ENCODE measurements around the gene TRUB1.
A peak's percentile ranks its signal among the peaks of the same experiment; 100 is the strongest.

TRUB1 gene

GRCh38 chr10:115005771-115006170, 67.8 kb downstream of the TRUB1 start:
- H3K9ac ChIP-seq (ENCODE audit: low read length) = no peak overlapping the region
- no peak overlapping the region for H3K4me3 ChIP-seq (ENCODE audit: low read length)
- H3K4me2 ChIP-seq (ENCODE audit: low read length) = no peak overlapping the region
- TF ChIP-seq EZH2phosphoT487 (IDR thresholded peaks at IDR 0.05; ENCODE audit: low read depth) (no peak), CTCF (IDR thresholded peaks at IDR 0.05; ENCODE audit: low read depth, low read length) (no peak)
- no peak overlapping the region for H3K27ac ChIP-seq (ENCODE audit: low read length)
- H3K27me3 ChIP-seq (ENCODE audit: low read depth, low read length) = no peaks in the 10 kb centered on the region
- H2AFZ ChIP-seq (ENCODE audit: low read depth, low read length) = no peak overlapping the region
- no peaks in the 10 kb centered on the region for H3K36me3 ChIP-seq (replicated peaks; ENCODE audit: low read depth, low read length)
- no peaks in the 10 kb centered on the region for H3K9me3 ChIP-seq (ENCODE audit: insufficient read depth, low read length)
- peaks cover 19% of the 10 kb centered on the region for H3K4me1 ChIP-seq (ENCODE audit: low read length)
- H4K20me1 ChIP-seq (ENCODE audit: insufficient read depth, low read length) = no peaks in the 10 kb centered on the region
- no peaks in the 10 kb centered on the region for H3K79me2 ChIP-seq (ENCODE audit: low read length)

- no peak overlapping the region for H2AFZ ChIP-seq (ENCODE audit: low read depth, low read length)
These were observed 80.4 kb downstream of the TRUB1 start for GRCh38 chr10:115018185-115018931.

GRCh38 chr10:115020449-115020848, 82.5 kb downstream of the TRUB1 start:
- Histone ChIP-seq H3K4me1 (ENCODE audit: low read length) (peaks cover 17% of the 10 kb centered on the region), H4K20me1 (ENCODE audit: insufficient read depth, low read length) (no peaks in the 10 kb centered on the region), H2AFZ (ENCODE audit: low read depth, low read length) (no peak overlapping the region), H3K27me3 (ENCODE audit: low read depth, low read length) (no peaks in the 10 kb centered on the region), H3K79me2 (ENCODE audit: low read length) (no peaks in the 10 kb centered on the region), H3K9ac (ENCODE audit: low read length) (no peak overlapping the region), H3K27ac (ENCODE audit: low read length) (no peak overlapping the region), H3K9me3 (ENCODE audit: insufficient read depth, low read length) (no peaks in the 10 kb centered on the region), H3K36me3 (replicated peaks; ENCODE audit: low read depth, low read length) (no peaks in the 10 kb centered on the region), H3K4me3 (ENCODE audit: low read length) (no peak overlapping the region), H3K4me2 (ENCODE audit: low read length) (no peak overlapping the region)
- no peak for TF ChIP-seq EZH2phosphoT487 (IDR thresholded peaks at IDR 0.05; ENCODE audit: low read depth)
- no peak for TF ChIP-seq CTCF (IDR thresholded peaks at IDR 0.05; ENCODE audit: low read depth, low read length)

More at GRCh38 chr10:115018185-115018931, 80.4 kb downstream of the TRUB1 start:
- Histone ChIP-seq H3K27ac (ENCODE audit: low read length) (no peak overlapping the region), H4K20me1 (ENCODE audit: insufficient read depth, low read length) (no peaks in the 10 kb centered on the region), H3K9ac (ENCODE audit: low read length) (no peak overlapping the region), H3K9me3 (ENCODE audit: insufficient read depth, low read length) (no peaks in the 10 kb centered on the region), H3K4me1 (ENCODE audit: low read length) (peaks cover 17% of the 10 kb centered on the region), H3K4me2 (ENCODE audit: low read length) (no peak overlapping the region), H3K4me3 (ENCODE audit: low read length) (no peak overlapping the region), H3K36me3 (replicated peaks; ENCODE audit: low read depth, low read length) (no peaks in the 10 kb centered on the region), H3K27me3 (ENCODE audit: low read depth, low read length) (no peaks in the 10 kb centered on the region), H3K79me2 (ENCODE audit: low read length) (no peaks in the 10 kb centered on the region)
- TF ChIP-seq CTCF (IDR thresholded peaks at IDR 0.05; ENCODE audit: low read depth, low read length) = no peak
- no peak for TF ChIP-seq EZH2phosphoT487 (IDR thresholded peaks at IDR 0.05; ENCODE audit: low read depth)

GRCh38 chr10:115022733-115023132, 84.7 kb downstream of the TRUB1 start:
- no peaks in the 10 kb centered on the region for H3K79me2 ChIP-seq (ENCODE audit: low read length)
- H3K4me3 ChIP-seq (ENCODE audit: low read length) = peak overlapping the region; percentile 39
- H3K36me3 ChIP-seq (replicated peaks; ENCODE audit: low read depth, low read length) = no peaks in the 10 kb centered on the region
- H2AFZ ChIP-seq (ENCODE audit: low read depth, low read length) = peak overlapping the region; percentile 29; the same call in 1 of the 2 replicates
- H3K9ac ChIP-seq (ENCODE audit: low read length) = no peak overlapping the region
- H3K4me1 ChIP-seq (ENCODE audit: low read length) = peaks cover 17% of the 10 kb centered on the region
- peak overlapping the region; percentile 10; the same call in 1 of the 2 replicates for H3K27ac ChIP-seq (ENCODE audit: low read length)
- no peak for TF ChIP-seq EZH2phosphoT487 (IDR thresholded peaks at IDR 0.05; ENCODE audit: low read depth)
- no peaks in the 10 kb centered on the region for H4K20me1 ChIP-seq (ENCODE audit: insufficient read depth, low read length)
- peak overlapping the region; percentile 61 for H3K4me2 ChIP-seq (ENCODE audit: low read length)
- no peaks in the 10 kb centered on the region for H3K27me3 ChIP-seq (ENCODE audit: low read depth, low read length)
- H3K9me3 ChIP-seq (ENCODE audit: insufficient read depth, low read length) = no peaks in the 10 kb centered on the region

All from OCI-LY3 (cell line).